ENCODE data around the gene ALX4. TPM values are rescaled to one million over a fixed set of nuclear protein-coding genes. Genes with fewer than 3 reads are reported as not detected.

ALX4 gene
- total and polyA plus RNA-seq, 2 of the 8 experiments (the other 6 are each of a cell fraction or from before 2014, with no cell fraction given): not detected

DNA sequence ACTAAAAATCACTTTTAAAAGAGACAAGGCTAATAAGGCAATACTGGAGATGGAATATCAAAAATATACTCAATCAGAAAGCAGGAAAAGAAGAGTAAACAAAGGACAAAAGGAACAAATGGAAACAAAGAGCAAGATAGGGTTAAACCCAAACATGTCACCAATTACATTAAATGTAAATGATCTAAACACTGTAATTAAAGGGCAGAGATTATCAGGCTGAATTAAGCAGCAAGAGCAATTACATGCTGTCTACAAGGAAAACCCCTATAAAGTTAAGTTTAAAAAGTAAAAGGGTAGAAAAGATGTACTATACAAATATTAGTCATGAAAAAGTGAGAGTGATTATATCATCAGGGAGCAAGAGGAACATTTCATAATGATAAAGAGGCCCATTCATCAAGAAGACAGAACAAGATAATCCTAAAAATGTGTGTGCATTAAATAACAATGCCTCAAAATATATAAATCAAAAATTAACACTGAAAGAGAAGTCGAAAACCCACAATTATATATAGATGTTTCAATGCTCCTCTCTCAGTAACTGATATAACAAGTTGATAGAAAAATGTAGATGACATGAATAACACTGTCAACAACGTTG, 56.8 kb downstream of the ALX4 start:
- H3K23ac ChIP-seq (ENCODE audit: insufficient read length): no peak overlapping the region
- H3K4me2 ChIP-seq (ENCODE audit: insufficient read depth in 1 of 2, low read depth in 2 of 2, low read length in 2 of 2): no peak overlapping the region
- DNase-seq (ENCODE audit: low read depth in 1 of 2, low spot score in 2 of 2) (no peak), FAIRE-seq (no peak)
- H4K20me1 ChIP-seq (replicated peaks in 1 of 2; ENCODE audit: control insufficient read depth in 1 of 2, insufficient read depth in 2 of 2, low read length in 2 of 2): no peaks in the 10 kb centered on the region
- H3K4me1 ChIP-seq (replicated peaks in 1 of 4; ENCODE audit: control insufficient read depth in 3 of 4, insufficient read depth in 4 of 4, low read length in 3 of 4): no peaks in the 10 kb centered on the region
- H2BK5ac ChIP-seq (ENCODE audit: low read depth, low read length): no peak overlapping the region
- ChIA-PET POLR2A (ENCODE audit: partially characterized antibody) (interaction anchor here (0.5 to 1.6 kb wide), 2 partner anchors 10 to 413 kb away, joined by 3 to 4 read pairs; no protein-coding TSS in a partner anchor), CTCF (ENCODE audit: partially characterized antibody) (interaction anchor here (0.7 to 1.5 kb wide), 2 partner anchors 33 to 62 kb away, joined by 3 to 4 read pairs; no protein-coding TSS in a partner anchor)
- no peak overlapping the region for H3K14ac ChIP-seq (ENCODE audit: insufficient read length)
- H2AK5ac ChIP-seq (ENCODE audit: low read depth, low read length): no peak overlapping the region
- H3K23me2 ChIP-seq (ENCODE audit: low read depth, low read length): no peaks in the 10 kb centered on the region; the same call in 1 of the 2 replicates
- no peak overlapping the region for H2AFZ ChIP-seq (ENCODE audit: low read length)
- H3K27me3 ChIP-seq (replicated peaks in 1 of 4; ENCODE audit: control insufficient read depth in 3 of 4, extremely low read depth in 1 of 4, insufficient read depth in 3 of 4, low read length in 3 of 4): no peaks in the 10 kb centered on the region
- H2BK15ac ChIP-seq (ENCODE audit: low read length): no peak overlapping the region
- H3K36me3 ChIP-seq (ENCODE audit: control insufficient read depth in 2 of 4, insufficient read depth in 4 of 4, low read length in 3 of 4): no peaks in the 10 kb centered on the region
- 78% methylated on average over 2 of the region's 2 CpGs; no CpG with 5 or more reads in 1 of the 2 experiments for WGBS, 2 experiments (ENCODE audit: extremely low coverage in 1 of 2, insufficient coverage in 1 of 2, insufficient read length in 1 of 2, insufficient replicate concordance in 2 of 2, low coverage in 1 of 2, low lambda C conversion rate in 2 of 2, missing lambda C conversion rate in 1 of 2)
- H2BK20ac ChIP-seq (ENCODE audit: low read length): no peak overlapping the region
- no peak overlapping the region for H3K18ac ChIP-seq (ENCODE audit: extremely low read depth, low read length)
- no peak overlapping the region for H3K27ac ChIP-seq (ENCODE audit: low read depth, low read length)
- H3K79me2 ChIP-seq (ENCODE audit: control insufficient read depth in 1 of 2, insufficient read depth in 2 of 2, low read length in 2 of 2): no peaks in the 10 kb centered on the region
- H3K4me3 ChIP-seq (ENCODE audit: extremely low read depth in 1 of 4, insufficient read depth in 2 of 4, low read depth in 3 of 4, low read length in 4 of 4): no peak overlapping the region
- H2BK120ac ChIP-seq (replicated peaks; ENCODE audit: low read depth, low read length): no peak overlapping the region
- H3K56ac ChIP-seq (replicated peaks; ENCODE audit: insufficient read length, low read depth, low read length): no peak overlapping the region
- no peak overlapping the region for H4K5ac ChIP-seq (ENCODE audit: insufficient read length, low read depth, low read length)
- no peaks in the 10 kb centered on the region for H3K79me1 ChIP-seq (ENCODE audit: low read depth, low read length)
- no peak overlapping the region for H2BK12ac ChIP-seq (ENCODE audit: low read depth, low read length)
- H4K91ac ChIP-seq (replicated peaks; ENCODE audit: insufficient read length, low read length): no peak overlapping the region
- peaks cover 4 to 14% of the 10 kb centered on the region in 2 experiments; a peak in 3 of 4 replicates for H3K9me3 ChIP-seq (ENCODE audit: insufficient read depth in 2 of 2, low read depth in 1 of 2, low read length in 1 of 2)
- no peak overlapping the region for H4K8ac ChIP-seq (ENCODE audit: extremely low read depth, insufficient read depth, low read length)
- TF ChIP-seq GTF2F1 (IDR thresholded peaks at IDR 0.05; ENCODE audit: borderline replicate concordance, low read depth, low read length) (no peak), TBP (IDR thresholded peaks at IDR 0.05; ENCODE audit: low read depth, low read length) (no peak), KDM1A (IDR thresholded peaks at IDR 0.05; ENCODE audit: borderline replicate concordance, low read length) (peak; percentile 45; the same call in 1 of the 2 replicates)
- no peak overlapping the region for H3K9ac ChIP-seq (replicated peaks in 1 of 4; ENCODE audit: extremely low read depth in 1 of 4, low read depth in 3 of 4, low read length in 3 of 4)
- H3K4ac ChIP-seq (replicated peaks; ENCODE audit: insufficient read length, low read depth, low read length): no peak overlapping the region
